RWPE2 (cell line): ENCODE measurements around the gene CDK8.
A peak's percentile ranks its signal among the peaks of the same experiment; 100 is the strongest.

ENCODE experiments used
- ATAC-seq: fragments of 200-7000 bp; cut with Tn5 transposase; 3 replicates; pipeline ENCODE4 v1.9.1; 2021; ENCODE audit warnings: low read depth
- DNase-seq: peaks from one replicate; pipeline ENCODE4 v3.0.0-alpha.2; 2020; ENCODE audit warnings: low spot score
- H3K27ac ChIP-seq: fragments of 450-650 bp; 2 replicates; pipeline ENCODE4 v1.5.1; 2017; ENCODE audit warnings: mild to moderate bottlenecking; ENCODE audit not compliant: poor library complexity, severe bottlenecking
- H3K27me3 ChIP-seq: fragments of 250-450 bp; sonication (Bioruptor Pico); 2 replicates; pipeline ENCODE4 v1.5.1; 2021; ENCODE audit warnings: mild to moderate bottlenecking, moderate library complexity; ENCODE audit not compliant: insufficient read depth, poor library complexity, severe bottlenecking
- H3K36me3 ChIP-seq: fragments of 250-450 bp; sonication (Bioruptor Pico); 2 replicates; pipeline ENCODE4 v1.5.1; 2020; ENCODE audit warnings: low read depth, mild to moderate bottlenecking, moderate library complexity
- H3K4me1 ChIP-seq: fragments of 250-450 bp; sonication (Bioruptor Pico); 2 replicates; pipeline ENCODE4 v1.5.1; 2021; ENCODE audit warnings: mild to moderate bottlenecking, moderate library complexity; ENCODE audit not compliant: insufficient read depth, poor library complexity, severe bottlenecking
- H3K4me3 ChIP-seq: fragments of 250-450 bp; sonication (Bioruptor Pico); 2 replicates; pipeline ENCODE4 v1.5.1; 2021; ENCODE audit warnings: mild to moderate bottlenecking, moderate library complexity; ENCODE audit not compliant: severe bottlenecking
- H3K9me3 ChIP-seq: fragments of 250-450 bp; sonication (Bioruptor Pico); 2 replicates; pipeline ENCODE4 v1.5.1; 2021; ENCODE audit warnings: mild to moderate bottlenecking, moderate library complexity; ENCODE audit not compliant: severe bottlenecking
- CTCF ChIP-seq: fragments of 450-650 bp; IDR thresholded peaks from one replicate; pipeline ENCODE4 v1.5.1; 2017; ENCODE audit warnings: mild to moderate bottlenecking, moderate library complexity; ENCODE audit not compliant: poor library complexity, severe bottlenecking

The CDK8 gene

GRCh38 chr13:26255115-26255514, 1.2 kb downstream of the CDK8 start:
- no peak for TF ChIP-seq CTCF
- no peak for DNase-seq
- no peaks in the 10 kb centered on the region for H3K9me3 ChIP-seq
- H3K36me3 ChIP-seq = no peaks in the 10 kb centered on the region
- H3K27me3 ChIP-seq = no peaks in the 10 kb centered on the region
- peak overlapping the region; percentile 49 for H3K27ac ChIP-seq
- ATAC-seq = no peak
- peak overlapping the region; percentile 96 for H3K4me3 ChIP-seq
- H3K4me1 ChIP-seq = peaks cover 13% of the 10 kb centered on the region

GRCh38 chr13:26255691-26256277, 1.9 kb downstream of the CDK8 start:
- peak; percentile 50 for TF ChIP-seq CTCF
- Histone ChIP-seq H3K27me3 (no peaks in the 10 kb centered on the region), H3K4me3 (peak overlapping the region; percentile 96), H3K36me3 (no peaks in the 10 kb centered on the region), H3K4me1 (peaks cover 13% of the 10 kb centered on the region), H3K9me3 (no peaks in the 10 kb centered on the region), H3K27ac (no peak overlapping the region)
- DNase-seq (no peak), ATAC-seq (no peak)

DNA sequence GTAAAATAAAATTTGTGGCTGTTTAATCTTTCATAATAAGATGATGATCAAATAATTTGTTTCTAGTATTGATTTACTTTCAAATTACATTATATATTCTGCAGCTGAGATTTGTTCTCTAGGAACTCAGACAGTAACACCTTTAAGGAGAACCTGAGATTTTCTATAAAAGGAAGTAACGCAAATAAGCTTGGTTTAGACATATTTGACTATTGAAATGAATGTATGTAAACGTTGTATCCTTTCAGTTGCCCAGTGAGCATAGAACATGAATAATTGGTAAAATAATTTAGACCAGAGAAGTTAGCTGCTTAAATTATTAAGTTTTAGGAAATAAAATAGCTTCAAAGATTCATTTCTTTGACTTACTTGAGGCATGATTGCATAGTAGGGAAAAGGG, 3.1 kb downstream of the CDK8 start:
- no peak for TF ChIP-seq CTCF
- ATAC-seq (no peak), DNase-seq (no peak)
- H3K27ac ChIP-seq = no peak overlapping the region
- no peaks in the 10 kb centered on the region for H3K27me3 ChIP-seq
- peaks cover 13% of the 10 kb centered on the region for H3K4me1 ChIP-seq
- no peak overlapping the region for H3K4me3 ChIP-seq
- no peaks in the 10 kb centered on the region for H3K9me3 ChIP-seq
- no peaks in the 10 kb centered on the region for H3K36me3 ChIP-seq

GRCh38 chr13:26259634-26260033, 5.7 kb downstream of the CDK8 start:
- DNase-seq (no peak), ATAC-seq (no peak)
- Histone ChIP-seq H3K4me3 (no peak overlapping the region), H3K27me3 (no peaks in the 10 kb centered on the region), H3K36me3 (no peaks in the 10 kb centered on the region), H3K4me1 (peaks cover 13% of the 10 kb centered on the region), H3K9me3 (no peaks in the 10 kb centered on the region), H3K27ac (no peak overlapping the region)
- TF ChIP-seq CTCF = no peak

DNA sequence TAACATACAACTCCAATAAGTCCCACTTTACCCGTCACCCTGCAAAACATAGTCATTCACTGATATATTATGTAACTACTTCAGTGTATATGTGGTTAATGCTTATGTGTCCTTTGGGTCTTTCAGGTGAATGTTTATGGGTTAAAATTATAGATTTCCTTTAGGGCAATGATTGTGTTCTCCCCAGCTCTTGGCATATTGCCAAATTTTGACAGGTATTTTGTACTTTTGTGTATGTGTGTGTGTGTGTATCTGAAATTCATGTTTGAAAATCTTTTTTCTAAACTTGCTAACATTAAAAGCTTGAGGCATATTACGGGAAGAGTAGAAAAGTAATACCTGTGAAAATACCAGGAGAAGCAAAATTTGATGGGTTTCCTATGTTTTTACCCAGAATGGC, 8.2 kb downstream of the CDK8 start:
- no peaks in the 10 kb centered on the region for H3K9me3 ChIP-seq
- H3K27ac ChIP-seq = no peak overlapping the region
- no peaks in the 10 kb centered on the region for H3K36me3 ChIP-seq
- DNase-seq = no peak
- H3K4me1 ChIP-seq = no peaks in the 10 kb centered on the region
- no peak overlapping the region for H3K4me3 ChIP-seq
- H3K27me3 ChIP-seq = no peaks in the 10 kb centered on the region
- TF ChIP-seq CTCF = no peak
- no peak for ATAC-seq
